Measurements from ENCODE around the gene GLIPR1L1.
"Not testable (repeated sequence)": the region's sequence is repeated elsewhere in the genome, so short reads cannot be mapped to it uniquely, and the experiment has no call there.

Gene GLIPR1L1, protein sequence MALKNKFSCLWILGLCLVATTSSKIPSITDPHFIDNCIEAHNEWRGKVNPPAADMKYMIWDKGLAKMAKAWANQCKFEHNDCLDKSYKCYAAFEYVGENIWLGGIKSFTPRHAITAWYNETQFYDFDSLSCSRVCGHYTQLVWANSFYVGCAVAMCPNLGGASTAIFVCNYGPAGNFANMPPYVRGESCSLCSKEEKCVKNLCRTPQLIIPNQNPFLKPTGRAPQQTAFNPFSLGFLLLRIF

GRCh38 chr12:75334384-75335030, at the start of gene GLIPR1L1:
GLIPR1L1 (plus strand) TSS chr12:75334670; CDS start chr12:75334729, 59 bp downstream.
- DNase-seq: peak; percentile 91

- no peak for DNase-seq
Measured at GRCh38 chr12:75288860-75289259, 45.6 kb upstream of the GLIPR1L1 start.

DNA sequence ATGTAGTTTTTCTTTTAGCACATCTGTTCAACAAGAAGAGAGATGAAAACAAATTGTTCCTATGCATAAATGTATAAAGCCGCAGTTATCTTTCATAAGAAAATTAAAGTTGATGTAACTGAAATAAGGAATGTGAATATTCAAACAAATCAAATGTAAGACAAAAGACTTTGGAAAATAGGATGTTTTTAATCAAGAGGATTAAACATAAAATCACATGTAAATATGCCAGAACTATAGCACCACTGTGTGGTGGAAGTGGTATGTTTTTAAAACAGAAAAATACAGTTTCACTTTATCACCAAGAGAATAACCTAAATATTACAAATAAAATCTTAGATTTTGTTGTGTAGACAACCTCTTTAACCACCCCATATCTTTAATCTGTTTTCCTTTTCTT, 44.7 kb upstream of the GLIPR1L1 start:
- peak; percentile 12 for DNase-seq

DNA sequence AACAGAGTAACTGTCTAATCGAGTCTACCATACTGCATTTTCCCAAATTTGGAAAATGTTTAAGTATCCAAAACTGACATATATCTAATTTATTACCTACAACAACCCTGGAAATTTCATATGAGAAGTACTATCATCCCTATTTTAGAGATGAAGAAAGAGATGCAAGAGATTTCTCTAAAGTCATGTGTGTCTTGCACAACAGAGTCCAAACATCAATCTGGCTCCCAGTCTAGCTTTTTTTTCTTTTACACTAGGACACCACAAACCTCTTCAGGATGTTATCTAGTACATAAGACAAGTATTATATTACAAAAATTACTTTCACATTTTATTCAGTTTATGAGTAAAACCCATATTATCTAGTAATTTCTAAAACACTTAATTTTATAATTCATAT, 43.5 kb upstream of the GLIPR1L1 start:
- DNase-seq: no peak

GRCh38 chr12:75294336-75294735, 40.1 kb upstream of the GLIPR1L1 start:
- peak; percentile 68 for DNase-seq

DNA sequence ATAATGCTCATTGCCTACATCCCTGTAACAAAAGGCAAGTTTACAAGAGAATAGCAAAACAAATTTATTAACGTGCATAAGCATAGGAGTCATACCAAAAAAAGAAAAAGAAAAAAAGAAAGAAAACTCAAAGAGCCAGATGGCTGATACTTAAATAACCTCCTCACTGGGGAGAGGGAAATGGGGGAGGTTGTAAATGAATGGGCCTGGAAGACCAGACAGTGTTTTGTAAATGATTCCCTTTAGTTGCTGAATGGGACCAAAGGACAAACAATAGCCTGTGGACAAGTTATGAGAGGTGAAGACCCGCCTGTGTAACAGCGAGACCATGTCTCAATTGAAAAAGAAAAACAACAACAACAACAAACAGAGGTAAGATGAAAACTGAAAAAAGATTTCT, 39.7 kb upstream of the GLIPR1L1 start:
- no peak for DNase-seq

- DNase-seq: no peak
Measured at GRCh38 chr12:75302225-75302624, 32.2 kb upstream of the GLIPR1L1 start.

GRCh38 chr12:75302781-75303180, 31.7 kb upstream of the GLIPR1L1 start:
- DNase-seq: no peak

GRCh38 chr12:75305412-75306332, 28.8 kb upstream of the GLIPR1L1 start:
- no peak for DNase-seq

GRCh38 chr12:75308279-75308678, 26.2 kb upstream of the GLIPR1L1 start:
- no peak for DNase-seq

DNA sequence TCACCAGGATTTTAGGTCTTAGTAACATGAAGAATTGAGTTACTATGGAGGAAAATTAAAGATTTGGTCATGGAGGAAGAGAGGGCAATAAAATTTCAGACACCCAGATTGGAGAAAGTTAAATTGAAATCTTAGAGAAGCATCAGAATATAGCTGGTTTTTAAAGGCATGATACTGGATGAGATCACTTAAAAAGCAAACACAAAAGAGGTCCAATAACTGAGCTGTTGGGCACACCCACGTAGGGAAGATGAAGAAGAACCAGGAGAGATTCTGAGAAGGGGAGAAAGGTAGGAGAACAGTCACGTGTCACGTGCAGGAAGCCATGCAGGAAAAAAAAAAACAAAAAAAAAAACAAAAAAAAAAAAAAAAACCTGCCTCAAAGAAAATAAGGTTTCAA, 23.1 kb upstream of the GLIPR1L1 start:
- no peak for DNase-seq

GRCh38 chr12:75315518-75315917, 19.0 kb upstream of the GLIPR1L1 start:
- no peak for DNase-seq

DNA sequence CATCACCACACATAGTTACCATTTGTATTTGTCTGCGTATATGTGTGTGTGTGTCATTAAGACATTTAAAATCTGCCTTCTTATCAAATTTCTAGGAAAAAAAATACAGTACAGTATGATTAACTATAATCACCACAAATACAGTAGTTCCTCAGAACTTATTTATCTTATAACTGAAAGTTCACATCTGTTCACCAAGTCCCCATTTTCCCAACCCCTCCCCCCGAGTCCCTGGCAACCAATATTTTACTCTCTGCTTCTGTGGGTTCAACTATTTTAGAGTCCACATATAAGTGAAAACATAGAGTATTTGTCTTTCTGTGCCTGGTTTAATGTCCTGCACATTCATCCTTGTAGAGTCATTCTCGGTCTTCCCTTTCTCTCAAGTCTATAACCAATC, 16.7 kb upstream of the GLIPR1L1 start:
- DNase-seq: peak; percentile 66

DNA sequence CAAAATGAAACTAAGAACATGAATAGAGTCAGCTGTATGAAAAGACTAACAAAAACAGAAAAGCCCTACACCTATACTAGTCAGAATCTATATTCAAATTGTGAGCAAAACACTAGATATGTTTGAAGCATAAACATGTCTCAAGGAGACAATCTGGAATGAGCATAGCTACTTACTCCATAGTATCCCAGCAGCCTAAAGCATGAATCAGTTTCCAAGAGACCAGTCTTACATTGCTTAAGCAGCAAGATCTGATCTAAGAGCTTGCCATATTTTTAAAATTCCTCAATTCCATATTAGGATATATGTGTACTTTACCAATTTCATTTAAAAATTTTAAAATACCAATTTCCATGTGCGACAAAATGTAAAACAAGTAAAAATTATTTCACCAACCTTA, 12.0 kb upstream of the GLIPR1L1 start:
- no peak for DNase-seq

DNA sequence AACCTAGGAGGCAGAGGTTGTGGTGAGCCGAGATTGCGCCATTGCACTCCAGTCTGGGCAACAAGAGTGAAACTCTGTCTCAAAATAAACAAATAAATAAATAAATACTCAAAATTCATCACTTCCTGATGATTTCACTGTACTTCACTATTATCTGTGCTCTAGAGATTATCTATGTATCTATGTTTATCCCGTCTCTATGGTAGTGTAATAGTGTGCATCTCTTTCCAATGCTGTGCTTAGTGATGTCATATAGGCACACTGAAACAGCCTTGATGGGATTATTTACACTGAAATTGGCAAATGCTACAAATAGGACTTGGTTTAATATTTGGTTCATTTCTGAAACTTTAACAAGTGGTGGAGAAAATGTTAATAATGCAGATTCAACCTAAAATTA, 10.8 kb upstream of the GLIPR1L1 start:
- DNase-seq: no peak

GRCh38 chr12:75327642-75328041, 6.8 kb upstream of the GLIPR1L1 start:
- no peak for DNase-seq

DNA sequence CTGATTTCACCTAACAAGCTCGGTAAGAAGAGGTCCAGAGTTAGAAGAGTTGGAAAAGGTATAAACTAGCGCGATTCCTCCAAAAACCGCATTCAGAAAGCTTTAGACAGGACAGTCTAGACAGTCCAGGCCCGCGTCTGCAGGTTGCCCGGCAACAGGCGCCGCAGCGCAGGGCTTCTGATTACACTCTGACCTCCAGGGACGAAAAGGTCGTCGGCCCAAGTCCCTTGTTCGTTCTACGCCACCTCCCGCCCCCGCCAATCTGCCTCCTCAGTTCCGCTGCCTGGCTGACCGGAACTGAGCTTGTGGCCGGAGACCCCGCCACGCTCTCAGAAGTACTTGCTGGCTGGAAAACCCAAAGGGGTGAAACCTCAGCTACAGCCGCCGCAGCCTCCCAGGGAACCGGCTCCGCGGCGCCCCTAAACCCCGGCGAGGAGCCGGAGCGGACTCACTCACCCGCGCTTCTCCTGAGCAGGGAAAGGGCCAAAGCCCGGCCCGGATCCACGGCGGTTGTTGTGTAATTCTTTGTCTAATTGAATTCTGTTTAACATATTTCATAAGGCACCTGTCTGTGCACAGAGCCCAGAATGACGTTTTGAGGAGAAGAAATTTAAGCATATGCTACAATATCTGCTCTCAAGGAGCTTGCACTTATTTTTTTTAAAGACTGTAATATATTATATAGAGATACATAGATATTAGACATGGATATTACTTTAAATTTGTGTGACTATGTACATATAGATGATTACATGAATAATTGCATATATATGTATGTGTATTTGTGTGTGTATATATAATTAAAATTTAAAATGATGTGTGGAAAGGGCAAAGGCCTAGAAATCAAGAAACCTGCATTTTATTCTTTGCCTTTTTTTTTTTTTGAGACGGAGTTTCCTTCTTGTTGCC, 4.3 kb upstream of the GLIPR1L1 start, which contains the start of gene CAPS2:
Gene CAPS2, minus strand, starts transcription at position 407 of the 909 bp plus-strand sequence. CDS start 3,826 bp downstream, outside the sequence.
- peak; percentile 90 for DNase-seq

GRCh38 chr12:75337905-75338304, 3.4 kb downstream of the GLIPR1L1 start:
- no peak for DNase-seq

- DNase-seq: no peak
Measured at GRCh38 chr12:75341873-75342272, 7.4 kb downstream of the GLIPR1L1 start.

DNA sequence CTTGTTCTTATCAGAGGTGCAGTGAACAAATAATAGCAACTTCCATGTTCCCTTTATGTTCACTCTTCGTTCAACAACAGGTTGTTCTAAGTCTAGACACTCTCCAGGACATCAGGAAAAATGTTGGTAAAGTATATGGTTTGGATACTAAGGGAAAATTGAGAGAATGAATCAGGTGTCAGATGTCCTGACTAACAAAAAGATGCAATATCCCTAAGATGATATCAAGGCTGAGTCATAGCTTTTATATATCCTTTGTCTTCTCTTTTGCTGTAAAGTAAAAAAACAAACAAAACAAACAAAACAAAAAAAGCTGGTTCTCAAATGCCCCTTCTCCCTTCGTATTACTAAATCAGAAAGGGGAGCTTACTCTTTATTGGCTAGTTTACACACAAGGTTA, 11.1 kb downstream of the GLIPR1L1 start:
- DNase-seq: no peak

- not testable (repeated sequence) for DNase-seq
Measured at GRCh38 chr12:75346215-75346614, 11.7 kb downstream of the GLIPR1L1 start.

GRCh38 chr12:75349946-75350345, 15.5 kb downstream of the GLIPR1L1 start:
- no peak for DNase-seq

Measured in hematopoietic multipotent progenitor cell treated with erythropoietin and hydrocortisone succinate and interleukin-3 and kit ligand, for 6 days (in vitro differentiated cells).